NCI-H1694 treated with DMSO at 0.1 percent for 48 hours (cell line): ENCODE measurements around the gene GAREM1.
A peak's percentile ranks its signal among the peaks of the same experiment; 100 is the strongest.
"Not testable (repeated sequence)": the region's sequence is repeated elsewhere in the genome, so short reads cannot be mapped to it uniquely, and the experiment has no call there.

Experiments
- DNase-seq: peaks from one replicate; lab custom pipeline; 2025; lab: John Stamatoyannopoulos, UW

The GAREM1 gene

DNA sequence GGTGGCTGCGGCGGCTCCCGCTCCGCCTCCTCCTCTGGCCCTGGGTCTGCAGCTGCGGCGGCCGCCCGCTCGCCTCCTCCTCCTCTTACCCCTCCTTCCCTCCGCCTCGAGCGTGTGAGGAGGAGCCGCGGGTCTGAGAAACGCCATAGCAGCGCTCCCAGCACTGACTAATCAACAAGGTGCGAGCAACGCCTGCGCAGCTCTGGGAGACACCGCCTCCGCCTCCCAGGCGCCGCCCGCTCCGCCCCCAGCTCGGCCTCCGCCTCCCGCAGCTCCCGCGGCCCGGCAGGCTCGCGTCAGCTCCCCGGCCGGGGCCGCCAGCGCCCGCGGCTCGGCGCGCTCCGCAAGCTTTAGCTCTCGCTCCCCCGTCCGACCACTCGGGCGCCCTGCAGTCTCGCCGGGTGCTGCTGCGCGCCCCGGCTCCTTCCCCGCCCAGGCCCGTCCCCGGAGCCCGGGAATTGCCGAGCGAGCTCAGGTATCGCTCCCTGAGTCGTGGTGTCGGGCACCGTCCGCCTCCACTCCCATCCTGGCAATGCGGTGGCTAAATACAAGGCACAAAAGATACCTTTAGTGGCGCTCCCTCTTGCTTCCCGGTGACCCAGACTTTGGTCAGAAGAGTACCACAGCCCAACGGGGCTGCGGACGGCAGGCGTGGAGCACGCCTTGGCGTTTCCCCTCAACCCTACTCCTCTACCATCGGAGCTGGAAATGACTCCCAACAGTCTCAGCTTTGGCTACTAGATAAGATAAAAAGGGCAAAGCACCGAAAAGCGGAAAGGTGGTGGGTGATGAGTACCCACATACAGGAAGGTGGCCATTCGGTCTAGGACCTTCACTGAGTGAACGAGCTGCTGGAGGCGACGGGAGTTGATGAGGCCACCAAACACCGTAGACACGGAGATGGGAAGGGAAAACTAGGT, at the start of gene GAREM1:
Gene GAREM1, minus strand, starts transcription at position 169 of the 920 bp plus-strand sequence. CDS start 454 bp downstream, outside the sequence.
- peak; percentile 81 for DNase-seq

DNA sequence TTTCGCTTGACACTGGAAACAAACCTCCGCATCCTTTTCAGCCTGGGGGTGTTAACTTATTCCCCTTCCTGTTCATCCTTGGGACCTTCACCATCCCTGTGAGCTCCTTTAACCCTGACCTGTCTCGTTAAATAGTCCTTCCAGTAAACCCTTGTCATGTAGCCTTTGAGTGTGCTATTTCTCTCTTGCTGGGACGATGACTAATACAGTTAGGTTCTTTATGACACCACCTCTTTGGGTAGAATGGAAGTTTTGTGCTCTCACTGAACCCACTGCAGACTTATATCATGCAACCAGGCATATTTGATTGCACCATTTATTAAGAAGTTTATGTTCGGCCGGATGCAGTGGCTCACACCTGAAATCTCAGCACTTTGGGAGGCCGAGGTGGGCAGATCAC, 40.5 kb upstream of the GAREM1 start:
- no peak for DNase-seq

DNA sequence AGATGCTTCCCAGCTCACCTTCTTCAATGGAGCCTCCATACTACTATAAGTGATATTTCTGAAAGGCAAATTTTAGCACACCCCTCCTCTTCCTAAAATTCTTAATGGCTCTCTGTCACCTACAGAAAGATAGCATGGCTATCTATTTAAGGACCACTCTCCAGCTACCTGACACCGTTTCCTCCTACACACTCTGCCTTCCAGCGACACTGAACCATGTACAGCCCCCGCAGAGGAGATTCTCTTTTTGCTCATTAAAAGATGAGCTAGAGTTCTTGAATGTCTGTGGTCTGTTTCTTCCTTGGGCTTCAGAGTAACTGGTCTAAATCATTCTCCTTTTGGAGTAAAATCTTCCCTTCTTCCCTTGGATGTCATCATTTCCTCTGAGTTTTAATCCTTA, 38.4 kb upstream of the GAREM1 start:
- no peak for DNase-seq

DNA sequence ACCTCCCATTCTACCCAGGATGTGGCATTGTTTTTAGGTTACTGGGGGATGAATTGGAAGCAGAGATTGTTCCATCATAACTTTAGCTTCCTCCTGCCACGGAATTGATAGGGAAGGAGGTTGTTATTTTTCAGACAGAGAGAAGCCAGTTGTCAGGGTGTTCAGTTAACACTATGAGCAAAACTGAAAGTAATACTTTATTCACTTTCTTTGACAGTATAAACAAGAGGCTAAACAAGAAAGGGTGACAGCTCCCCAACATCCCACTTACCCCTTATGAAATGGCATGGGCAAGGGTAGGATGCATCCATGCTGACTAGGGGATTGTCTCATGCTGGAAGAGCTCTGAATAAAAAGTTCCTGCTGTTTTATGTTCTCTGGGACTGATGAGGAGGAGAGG, 36.4 kb upstream of the GAREM1 start:
- DNase-seq, result no peak

DNA sequence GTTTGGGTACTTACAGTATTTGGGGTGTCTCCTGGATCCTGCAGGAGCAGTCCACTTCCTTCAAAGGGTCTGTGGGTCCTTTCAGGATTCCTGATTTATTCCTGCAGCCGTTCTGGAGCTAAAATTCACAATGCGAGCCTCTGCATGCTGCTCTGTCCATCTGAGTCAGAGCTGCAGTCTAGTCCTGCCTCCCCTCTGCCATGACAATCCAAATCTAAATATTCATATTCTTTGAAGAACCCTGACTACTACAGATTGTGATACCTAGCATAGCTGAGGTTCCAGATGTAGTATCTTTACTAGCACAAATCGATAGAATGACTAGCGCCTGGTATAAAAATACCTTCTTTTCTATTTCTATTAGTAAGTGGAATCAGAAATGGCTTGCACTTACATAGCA, 31.3 kb upstream of the GAREM1 start:
- DNase-seq, result no peak

DNA sequence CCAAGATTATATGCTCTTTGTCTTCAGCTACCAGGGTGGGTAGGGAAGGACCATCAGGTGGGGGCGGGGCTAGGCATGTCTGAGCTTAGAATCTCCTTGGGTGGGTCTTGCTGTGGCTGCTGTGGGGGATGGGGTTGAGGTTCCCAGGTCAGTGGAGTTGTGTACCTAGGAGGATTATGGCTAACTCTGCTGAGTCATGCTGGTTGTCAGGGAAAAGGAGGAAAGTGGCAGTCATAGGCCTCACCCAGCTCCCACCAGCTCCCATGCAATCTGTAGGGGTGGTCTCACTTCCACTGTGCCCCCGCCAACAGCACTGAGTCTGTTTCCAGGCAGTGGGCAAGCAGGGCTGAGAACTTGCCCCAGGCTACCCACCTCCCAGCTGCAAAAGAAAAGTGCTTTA, 30.6 kb upstream of the GAREM1 start:
- DNase-seq, result not testable (repeated sequence)

DNA sequence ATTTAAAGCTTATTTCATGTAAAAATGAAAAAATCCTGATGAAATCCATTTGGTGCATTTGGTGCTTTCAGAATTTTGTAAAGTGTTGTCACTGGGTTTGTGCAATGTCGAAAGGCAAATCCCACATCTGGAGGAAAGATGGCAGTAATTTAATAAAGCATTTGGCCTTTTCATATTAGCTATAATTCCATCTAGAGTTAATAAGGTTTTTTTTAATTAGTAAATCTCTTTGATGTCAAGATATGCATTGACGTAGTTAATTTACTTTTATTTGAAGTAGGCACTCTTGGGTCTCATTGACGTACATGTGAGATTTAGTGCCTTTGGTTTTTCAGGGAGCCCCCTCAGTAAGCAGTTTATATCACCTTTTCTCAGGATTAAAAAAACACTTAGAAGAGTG, 12.3 kb upstream of the GAREM1 start:
- DNase-seq, result no peak

DNA sequence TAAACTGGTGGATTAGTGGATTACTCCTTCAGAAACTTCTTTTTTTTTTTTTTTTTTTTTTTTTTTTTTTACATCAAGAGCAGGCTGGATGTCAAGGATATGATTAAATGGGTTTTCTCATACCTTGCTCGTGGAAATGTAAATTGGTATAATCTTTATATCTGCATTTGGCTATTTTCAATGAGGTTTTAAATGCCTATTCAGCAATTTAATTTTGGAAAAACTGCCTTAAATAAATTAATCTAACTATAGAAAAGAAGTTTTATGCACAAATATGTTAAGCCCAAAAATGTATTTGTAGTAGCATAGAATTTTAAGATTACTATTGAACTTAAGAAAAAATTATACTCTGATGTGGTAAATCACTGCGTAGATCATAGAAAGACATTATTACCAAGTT, 11.4 kb upstream of the GAREM1 start:
- no peak for DNase-seq

DNA sequence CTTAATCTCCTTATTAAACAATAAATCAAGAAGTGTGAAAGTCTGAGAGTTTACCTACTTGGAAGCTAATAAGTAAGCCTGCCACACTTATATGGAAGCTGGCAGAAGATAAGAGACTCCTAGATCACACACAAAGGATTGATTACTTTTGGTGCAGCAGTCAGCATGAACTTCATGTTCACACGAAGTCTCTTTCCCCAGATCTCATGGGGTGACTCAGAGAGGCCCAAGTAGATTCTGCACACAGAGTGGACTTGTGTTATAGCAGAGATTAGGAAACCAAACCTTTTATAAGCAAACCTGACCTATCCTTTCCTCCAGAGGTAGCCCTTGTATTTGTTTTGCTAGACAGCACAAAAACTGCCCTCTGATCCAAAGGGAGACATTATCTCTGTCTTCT, 9.9 kb upstream of the GAREM1 start:
- DNase-seq, result no peak

DNA sequence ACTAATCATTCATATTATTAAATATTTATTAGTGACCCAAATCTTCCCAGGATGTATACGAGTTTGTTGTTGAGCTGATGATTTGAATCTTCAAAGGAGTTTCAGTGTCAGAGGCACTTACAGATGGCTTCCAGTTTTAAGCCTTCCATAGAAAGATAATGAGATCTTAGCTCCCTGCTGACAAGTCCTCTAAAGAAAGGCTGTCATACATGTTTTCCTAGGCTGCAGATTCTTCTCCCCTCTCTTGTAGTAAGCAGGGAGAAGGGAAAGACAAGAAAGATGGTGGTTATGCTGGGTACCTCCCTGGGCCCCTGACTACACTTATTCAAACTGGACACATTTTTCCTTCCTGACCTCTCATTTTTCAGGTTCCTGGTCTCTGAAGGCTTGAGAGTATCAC, 8.1 kb upstream of the GAREM1 start:
- no peak for DNase-seq

DNA sequence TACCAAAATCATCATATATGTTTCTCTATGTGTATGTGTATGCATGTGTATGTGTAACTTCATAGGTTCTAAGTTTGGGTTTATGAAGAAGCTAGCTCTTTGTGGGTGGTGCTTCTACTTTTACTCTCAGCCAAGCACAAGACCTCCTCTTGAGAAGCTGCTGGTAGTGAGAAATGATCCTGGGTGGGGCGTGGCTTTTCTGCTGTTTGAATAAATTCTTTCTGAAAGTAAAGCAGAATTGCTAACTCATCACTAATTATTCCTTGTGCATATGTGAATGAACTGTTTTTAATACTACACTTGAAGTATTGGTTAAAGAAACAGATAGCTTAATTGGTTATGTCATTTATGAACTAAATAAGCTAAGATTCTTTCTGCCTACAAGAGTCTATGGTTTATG, 7.6 kb upstream of the GAREM1 start:
- no peak for DNase-seq

DNA sequence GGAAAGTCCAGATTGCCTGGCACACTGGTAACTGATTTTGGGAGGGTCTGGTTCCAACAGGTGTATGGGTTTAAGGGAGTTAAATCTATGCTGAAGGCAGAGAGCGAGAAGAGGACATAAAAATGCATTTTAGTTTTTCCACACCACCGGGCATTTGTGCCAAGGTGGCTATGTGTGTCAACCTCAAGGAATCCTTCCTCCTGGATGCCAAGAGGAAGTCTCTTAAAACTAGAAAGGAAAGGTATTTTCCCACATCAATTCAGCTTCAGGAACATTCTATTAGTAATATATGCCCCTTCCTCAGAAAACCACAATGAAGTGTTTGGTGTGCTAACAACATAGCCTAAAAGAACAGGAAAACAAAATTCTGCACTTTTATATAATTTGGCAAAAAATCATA, 5.4 kb upstream of the GAREM1 start:
- DNase-seq, result no peak

DNA sequence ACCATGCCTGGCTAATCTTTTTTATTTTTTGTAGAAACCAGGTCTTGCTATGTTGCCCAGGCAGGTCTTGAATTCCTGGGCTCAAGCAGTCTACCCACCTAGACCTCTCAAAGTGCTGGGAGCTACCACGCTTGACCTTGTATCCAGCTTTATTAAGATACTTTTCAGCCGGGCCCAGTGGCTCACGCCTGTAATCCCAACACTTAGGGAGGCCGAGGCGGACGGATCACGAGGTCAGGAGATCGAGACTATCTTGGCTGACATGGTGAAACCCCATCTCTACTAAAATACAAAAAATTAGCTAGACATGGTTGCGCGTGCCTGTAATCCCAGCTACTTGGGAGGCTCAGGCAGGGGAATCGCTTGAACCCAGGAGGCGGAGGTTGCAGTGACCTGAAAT, 4.4 kb upstream of the GAREM1 start:
- not testable (repeated sequence) for DNase-seq

DNA sequence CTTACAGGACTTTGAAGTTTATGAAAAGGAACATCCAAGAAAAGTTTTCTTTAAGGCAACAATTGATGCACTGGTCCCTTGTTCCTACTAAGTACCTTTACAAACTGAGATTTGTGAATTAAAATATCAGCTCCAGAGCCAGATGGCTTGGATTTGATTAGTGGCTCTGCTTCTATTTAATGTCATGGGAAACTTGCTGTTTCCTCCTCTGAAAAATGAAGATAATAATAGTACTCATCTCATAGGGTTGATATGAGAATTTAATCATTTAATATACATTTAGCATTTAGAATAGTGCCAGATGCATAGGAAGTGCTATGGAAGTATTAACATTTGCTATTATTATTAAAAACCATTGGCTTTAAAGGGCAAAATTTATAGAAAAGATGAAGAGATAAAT, 2.6 kb upstream of the GAREM1 start:
- no peak for DNase-seq

DNA sequence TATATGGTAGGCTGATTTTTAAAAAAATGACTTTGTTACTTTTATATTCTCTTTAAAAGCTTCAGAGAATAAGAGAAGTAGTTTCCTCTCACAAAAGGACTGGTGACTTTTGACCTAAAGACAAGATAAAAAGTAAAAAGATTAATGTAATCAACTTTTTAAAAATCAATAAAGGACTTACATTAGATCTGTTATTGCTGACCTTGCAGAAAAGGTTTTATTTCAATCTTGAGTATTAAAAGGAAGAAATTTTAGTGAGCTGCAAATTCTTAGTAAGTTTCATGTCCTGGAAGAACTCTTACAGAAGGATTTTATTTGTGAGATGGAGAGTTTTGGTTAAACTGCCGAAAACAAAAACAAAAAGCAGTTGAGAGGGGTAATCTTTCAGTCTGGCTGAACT, 2.2 kb upstream of the GAREM1 start:
- DNase-seq, result no peak

DNA sequence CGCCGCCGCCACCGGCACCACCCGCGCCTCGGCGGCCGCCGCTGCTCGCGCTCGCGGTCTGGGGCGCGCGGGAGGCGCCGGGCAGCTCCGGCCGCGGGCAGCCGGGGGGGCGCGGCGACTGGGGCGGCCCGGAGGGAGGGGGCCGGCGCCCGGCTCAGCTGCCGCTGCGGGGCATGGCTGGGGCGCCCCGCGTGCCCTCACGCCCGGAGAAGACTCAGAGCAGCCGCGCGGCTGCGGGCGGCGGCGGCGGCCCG, 295 bp downstream of the GAREM1 start:
- no peak for DNase-seq

DNA sequence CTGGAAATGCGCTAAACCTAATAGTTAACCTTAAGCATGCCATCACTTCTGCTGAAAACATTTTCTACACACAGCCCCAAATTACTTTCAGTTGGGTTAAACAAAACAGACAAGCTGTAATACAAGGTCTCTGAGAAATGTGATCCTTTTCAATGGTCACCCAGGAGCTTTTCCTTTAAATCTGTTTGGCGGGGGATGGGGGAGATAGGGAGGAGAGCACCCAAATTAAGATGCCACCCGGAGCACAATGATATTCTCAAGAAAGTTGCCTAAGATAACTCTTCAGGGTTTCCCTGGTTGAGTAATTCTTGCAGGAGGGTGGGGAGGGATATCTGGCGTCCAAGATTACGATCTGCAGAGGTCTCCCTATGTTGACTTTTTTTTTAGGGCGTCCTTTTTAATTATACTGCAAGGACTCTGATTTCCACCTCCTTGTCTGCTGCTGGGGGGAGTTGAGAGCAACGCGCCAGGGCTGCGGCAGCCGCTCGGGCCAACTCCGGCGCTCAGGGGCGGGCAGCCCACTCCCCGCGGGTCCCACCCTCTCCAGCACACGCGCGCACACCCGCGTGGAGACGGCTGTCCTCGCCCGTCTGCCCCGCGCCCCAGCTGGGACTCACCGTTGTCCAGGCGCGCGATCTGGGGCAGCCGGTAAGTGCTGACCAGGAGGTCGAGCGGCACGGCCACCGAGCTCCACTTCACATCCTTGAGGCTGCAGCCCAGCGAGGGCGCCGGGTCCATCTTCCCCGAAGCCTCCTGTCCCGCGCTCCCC, 807 bp downstream of the GAREM1 start:
- no peak for DNase-seq

DNA sequence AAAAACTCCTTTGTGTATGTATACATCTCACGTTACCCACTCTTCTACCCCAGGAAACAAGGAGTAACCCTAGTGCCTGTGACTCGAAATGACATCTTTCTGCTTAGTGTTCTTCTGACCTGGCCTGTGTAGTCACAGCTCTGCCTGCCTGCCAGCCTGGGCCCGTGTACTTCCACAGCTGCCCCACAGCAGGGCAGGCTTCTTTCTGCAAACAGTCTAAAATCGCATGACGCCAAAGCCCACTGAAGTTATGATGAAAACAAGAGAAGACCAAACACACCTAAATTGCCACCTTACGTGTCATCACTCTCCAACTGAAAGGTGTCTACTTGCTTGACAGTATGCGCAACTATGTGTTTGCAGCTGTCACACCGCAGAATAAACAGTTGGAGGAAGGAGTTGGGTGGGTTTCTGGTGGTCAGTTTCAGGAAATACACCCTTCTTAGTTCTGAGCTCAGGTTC, 1.5 kb downstream of the GAREM1 start:
- peak; percentile 14 for DNase-seq

DNA sequence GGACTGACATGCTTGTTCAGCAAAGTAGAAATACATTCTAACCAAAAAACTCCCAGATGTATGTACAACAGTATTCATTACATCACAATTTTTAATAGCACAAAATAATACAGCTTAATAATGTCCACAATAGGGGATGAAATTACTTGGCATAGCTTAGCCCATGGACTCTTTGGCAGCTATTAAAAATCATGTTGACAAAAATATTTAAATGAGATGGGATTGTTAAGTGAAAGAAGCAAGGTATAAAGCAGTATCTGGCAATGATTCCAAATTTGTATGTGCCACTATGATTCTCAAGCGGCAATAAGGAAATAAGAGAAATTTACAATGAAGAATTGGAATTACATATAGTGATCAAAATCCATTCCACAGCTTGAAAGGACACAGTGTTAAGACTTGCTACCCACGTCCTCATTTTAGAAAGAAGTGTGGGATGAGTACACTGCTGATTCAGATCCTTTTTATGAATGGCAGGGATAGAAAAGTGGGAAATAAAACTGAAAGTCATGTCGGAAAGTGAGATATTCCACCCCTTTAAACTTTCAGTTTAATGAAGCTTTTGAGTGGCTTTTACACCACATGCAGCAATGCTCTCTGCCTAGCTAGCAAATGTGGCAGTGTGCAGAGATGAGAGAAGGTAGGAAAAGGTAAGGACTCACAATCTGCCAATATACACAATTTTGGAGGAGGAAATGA, 2.4 kb downstream of the GAREM1 start:
- DNase-seq, result no peak

DNA sequence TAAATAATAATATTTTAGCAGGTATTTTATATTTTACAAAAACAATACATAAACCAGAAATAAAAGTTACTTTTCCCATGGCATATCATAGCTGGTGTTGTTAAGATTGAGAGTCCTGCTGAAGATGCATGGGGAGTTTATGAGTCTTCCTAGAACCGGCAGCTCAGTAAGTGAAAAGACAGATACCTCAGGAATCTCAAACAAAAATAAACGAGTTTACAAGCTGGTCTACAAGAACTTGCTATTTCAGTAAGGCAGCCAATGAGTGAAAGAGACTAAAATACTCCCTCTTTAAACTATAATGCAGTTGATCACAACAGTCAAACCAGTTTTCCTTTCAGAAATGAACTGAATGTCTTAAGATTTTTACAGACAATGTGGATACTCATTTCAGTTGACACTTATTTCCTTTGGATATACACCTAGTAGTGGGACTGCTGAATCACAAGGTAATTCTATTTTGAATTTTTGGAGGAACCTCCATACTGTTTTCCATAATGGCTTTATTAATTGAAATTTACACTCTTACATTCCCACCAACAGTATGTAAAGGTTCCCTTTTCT, 8.9 kb downstream of the GAREM1 start:
- DNase-seq, result no peak

DNA sequence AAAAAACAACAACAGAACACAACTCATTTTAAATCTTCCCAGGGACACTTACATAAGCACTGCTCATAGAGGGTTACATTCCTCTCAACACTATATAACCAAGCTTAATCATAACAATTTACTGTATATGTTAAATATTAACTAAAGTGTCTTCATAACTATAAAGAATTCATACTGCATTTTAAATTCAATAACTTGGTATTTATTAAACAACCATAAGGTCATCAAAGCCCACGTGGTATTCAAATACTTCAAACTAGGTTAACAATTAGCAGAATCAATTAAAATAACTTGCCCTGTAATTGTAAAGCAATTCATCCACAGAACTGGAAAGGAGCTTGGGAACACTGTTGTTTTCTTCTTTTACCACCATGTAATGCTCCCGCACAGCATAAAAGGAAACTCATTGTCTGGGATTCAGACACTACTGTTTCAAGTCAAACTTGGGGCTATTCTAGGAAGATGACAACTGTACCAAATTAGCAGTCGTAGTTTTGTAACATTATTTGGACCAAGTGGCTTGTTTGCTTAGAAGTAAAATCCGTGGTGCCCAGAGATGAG, 10.4 kb downstream of the GAREM1 start:
- DNase-seq, result no peak
